ENCODE data around the gene HOMER2.

The HOMER2 gene

GRCh38 chr15:82805994-82806406, 146.5 kb downstream of the HOMER2 start, which contains the start of gene FSD2:
Gene FSD2, minus strand, starts transcription at chr15:82806069. Its CDS starts 18,679 bp downstream, at chr15:82787390.
- Histone ChIP-seq H4K20me1 (ENCODE audit: insufficient read depth, low read length) (peaks cover 6% of the 10 kb centered on the region; the same call in 1 of the 2 replicates), H3K4me3 (ENCODE audit: low read depth in 1 of 2, low read length in 2 of 2) (no peak within 1 kb of the TSS), H3K4me1 (ENCODE audit: insufficient read depth, low read length) (peaks cover 12% of the 10 kb centered on the region), H3K27ac (ENCODE audit: low read length) (no peak within 1 kb of the TSS), H3K36me3 (ENCODE audit: insufficient read depth, low read length) (peaks cover 3% of the 10 kb centered on the region; the same call in 1 of the 2 replicates), H3K27me3 (ENCODE audit: insufficient read depth, low read length, poor library complexity) (peaks cover 10% of the 10 kb centered on the region), H2AFZ (ENCODE audit: low read depth, low read length) (no peak within 1 kb of the TSS), H3K9ac (ENCODE audit: low read depth, low read length) (no peak within 1 kb of the TSS), H3K79me2 (ENCODE audit: insufficient read depth, low read length) (peaks cover 16% of the 10 kb centered on the region), H3K9me3 (ENCODE audit: insufficient read depth, low read length, severe bottlenecking) (no peaks in the 10 kb centered on the region), H3K4me2 (ENCODE audit: insufficient read depth, low read length) (no peak within 1 kb of the TSS)
- ATAC-seq (ENCODE audit: insufficient read depth, low read depth) (no peak), DNase-seq (no peak)
- no peak for TF ChIP-seq CTCF (IDR thresholded peaks at IDR 0.05; ENCODE audit: borderline replicate concordance, extremely low read depth, low read length, poor library complexity, severe bottlenecking)

GRCh38 chr15:82804575-82804949, 148.0 kb downstream of the HOMER2 start:
- no peak overlapping the region for H3K4me2 ChIP-seq (ENCODE audit: insufficient read depth, low read length)
- DNase-seq (no peak), ATAC-seq (ENCODE audit: insufficient read depth, low read depth) (no peak)
- H3K9me3 ChIP-seq (ENCODE audit: insufficient read depth, low read length, severe bottlenecking): no peaks in the 10 kb centered on the region
- H3K36me3 ChIP-seq (ENCODE audit: insufficient read depth, low read length): peaks cover 1% of the 10 kb centered on the region; the same call in 1 of the 2 replicates
- peaks cover 10% of the 10 kb centered on the region for H3K27me3 ChIP-seq (ENCODE audit: insufficient read depth, low read length, poor library complexity)
- H3K27ac ChIP-seq (ENCODE audit: low read length): no peak overlapping the region
- H3K4me3 ChIP-seq (ENCODE audit: low read depth in 1 of 2, low read length in 2 of 2): no peak overlapping the region
- TF ChIP-seq CTCF (IDR thresholded peaks at IDR 0.05; ENCODE audit: borderline replicate concordance, extremely low read depth, low read length, poor library complexity, severe bottlenecking): no peak
- TF ChIP-seq EZH2 (IDR thresholded peaks at IDR 0.05; ENCODE audit: borderline replicate concordance, low read depth, low read length, severe bottlenecking): no peak
- peaks cover 1% of the 10 kb centered on the region for H3K79me2 ChIP-seq (ENCODE audit: insufficient read depth, low read length)
- H4K20me1 ChIP-seq (ENCODE audit: insufficient read depth, low read length): no peaks in the 10 kb centered on the region
- no peak overlapping the region for H3K9ac ChIP-seq (ENCODE audit: low read depth, low read length)
- no peak overlapping the region for H2AFZ ChIP-seq (ENCODE audit: low read depth, low read length)
- H3K4me1 ChIP-seq (ENCODE audit: insufficient read depth, low read length): peaks cover 9% of the 10 kb centered on the region

GRCh38 chr15:82803793-82804574, 148.5 kb downstream of the HOMER2 start:
- H3K4me2 ChIP-seq (ENCODE audit: insufficient read depth, low read length): no peak overlapping the region
- no peaks in the 10 kb centered on the region for H3K36me3 ChIP-seq (ENCODE audit: insufficient read depth, low read length)
- peaks cover 6% of the 10 kb centered on the region for H3K4me1 ChIP-seq (ENCODE audit: insufficient read depth, low read length)
- ATAC-seq (ENCODE audit: insufficient read depth, low read depth): no peak
- no peak overlapping the region for H3K27ac ChIP-seq (ENCODE audit: low read length)
- no peak overlapping the region for H2AFZ ChIP-seq (ENCODE audit: low read depth, low read length)
- no peaks in the 10 kb centered on the region for H3K9me3 ChIP-seq (ENCODE audit: insufficient read depth, low read length, severe bottlenecking)
- DNase-seq: no peak
- TF ChIP-seq EZH2 (IDR thresholded peaks at IDR 0.05; ENCODE audit: borderline replicate concordance, low read depth, low read length, severe bottlenecking) (no peak), CTCF (IDR thresholded peaks at IDR 0.05; ENCODE audit: borderline replicate concordance, extremely low read depth, low read length, poor library complexity, severe bottlenecking) (no peak)
- peaks cover 10% of the 10 kb centered on the region for H3K27me3 ChIP-seq (ENCODE audit: insufficient read depth, low read length, poor library complexity)
- H3K4me3 ChIP-seq (ENCODE audit: low read depth in 1 of 2, low read length in 2 of 2): no peak overlapping the region
- H3K9ac ChIP-seq (ENCODE audit: low read depth, low read length): no peak overlapping the region
- no peaks in the 10 kb centered on the region for H4K20me1 ChIP-seq (ENCODE audit: insufficient read depth, low read length)
- H3K79me2 ChIP-seq (ENCODE audit: insufficient read depth, low read length): no peaks in the 10 kb centered on the region

Measured in DND-41 (cell line).